Loucy (cell line): ENCODE measurements around the gene CORO7.

Experiments used
- EZH2phosphoT487 ChIP-seq: fragments of 200-600 bp; IDR thresholded peaks from 2 replicates; pipeline ENCODE4 v1.6.1; 2018; ENCODE audit warnings: antibody characterized with exemption, mild to moderate bottlenecking, moderate library complexity, borderline replicate concordance
- TF ChIP-seq, protein P1 (sequence below): fragments of 200-600 bp; sonication (generic); conservative IDR thresholded peaks from 2 replicates; pipeline ENCODE4 v1.5.1; 2014; ENCODE audit warnings: mild to moderate bottlenecking, antibody characterized with exemption, low read length

DNA sequence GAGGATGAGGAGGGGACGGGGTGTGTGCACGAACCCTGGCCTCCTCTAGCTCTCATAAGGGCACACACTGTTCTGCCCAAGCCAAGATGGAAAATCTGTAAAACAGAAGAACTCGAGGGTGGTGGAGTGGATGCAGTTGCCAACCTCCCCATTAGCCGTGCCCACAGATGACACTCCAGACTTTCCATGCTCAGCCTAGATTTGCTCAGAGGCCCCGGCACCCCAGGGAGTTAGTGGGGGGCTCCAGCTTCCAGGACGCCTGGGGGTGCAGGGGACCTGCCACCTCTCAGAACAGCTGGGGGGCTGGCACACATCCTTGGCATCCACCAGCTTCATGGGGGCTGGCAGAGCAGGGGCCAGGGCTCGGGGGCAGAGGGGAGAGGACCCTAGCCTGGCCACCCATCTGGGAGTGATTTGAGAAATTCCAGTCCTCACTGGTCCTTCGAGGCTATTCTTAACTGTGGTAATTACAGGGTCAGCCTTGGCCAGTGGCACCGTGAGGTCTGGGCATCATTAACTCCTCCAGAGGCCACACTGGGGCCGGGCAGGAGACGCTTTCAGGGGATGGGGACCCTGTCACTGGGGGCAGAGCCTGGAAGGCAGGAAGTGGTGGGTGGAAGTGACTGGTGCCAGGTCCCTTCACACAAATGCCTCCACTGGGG is 30.5 kb downstream of the CORO7 start:
- TF ChIP-seq, protein P1, sequence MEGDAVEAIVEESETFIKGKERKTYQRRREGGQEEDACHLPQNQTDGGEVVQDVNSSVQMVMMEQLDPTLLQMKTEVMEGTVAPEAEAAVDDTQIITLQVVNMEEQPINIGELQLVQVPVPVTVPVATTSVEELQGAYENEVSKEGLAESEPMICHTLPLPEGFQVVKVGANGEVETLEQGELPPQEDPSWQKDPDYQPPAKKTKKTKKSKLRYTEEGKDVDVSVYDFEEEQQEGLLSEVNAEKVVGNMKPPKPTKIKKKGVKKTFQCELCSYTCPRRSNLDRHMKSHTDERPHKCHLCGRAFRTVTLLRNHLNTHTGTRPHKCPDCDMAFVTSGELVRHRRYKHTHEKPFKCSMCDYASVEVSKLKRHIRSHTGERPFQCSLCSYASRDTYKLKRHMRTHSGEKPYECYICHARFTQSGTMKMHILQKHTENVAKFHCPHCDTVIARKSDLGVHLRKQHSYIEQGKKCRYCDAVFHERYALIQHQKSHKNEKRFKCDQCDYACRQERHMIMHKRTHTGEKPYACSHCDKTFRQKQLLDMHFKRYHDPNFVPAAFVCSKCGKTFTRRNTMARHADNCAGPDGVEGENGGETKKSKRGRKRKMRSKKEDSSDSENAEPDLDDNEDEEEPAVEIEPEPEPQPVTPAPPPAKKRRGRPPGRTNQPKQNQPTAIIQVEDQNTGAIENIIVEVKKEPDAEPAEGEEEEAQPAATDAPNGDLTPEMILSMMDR: no peak
- TF ChIP-seq EZH2phosphoT487: no peak
